Activated CD4-positive, CD25-positive, alpha-beta regulatory T cell treated with anti-CD3 and anti-CD28 coated beads, Interleukin-2, amount 50 U/mL, for 16 hours (primary cell): ENCODE measurements around the gene FZD2.
"Not testable (repeated sequence)": the region's sequence is repeated elsewhere in the genome, so short reads cannot be mapped to it uniquely, and the experiment has no call there.

ENCODE experiments used
- DNase-seq: peaks from one replicate; pipeline ENCODE4 v3.0.0-alpha.2; 2020; ENCODE audit warnings: low read depth, low spot score

The FZD2 gene

GRCh38 chr17:44575403-44575802, 18.1 kb downstream of the FZD2 start:
- no peak for DNase-seq

- DNase-seq, result no peak
Observed at GRCh38 chr17:44578947-44579346, 21.7 kb downstream of the FZD2 start.

- DNase-seq, result no peak
Observed at GRCh38 chr17:44581868-44582267, 24.6 kb downstream of the FZD2 start.

- no peak for DNase-seq
Observed at GRCh38 chr17:44584443-44584842, 27.2 kb downstream of the FZD2 start.

GRCh38 chr17:44585315-44585714, 28.0 kb downstream of the FZD2 start:
- no peak for DNase-seq

GRCh38 chr17:44587339-44587738, 30.1 kb downstream of the FZD2 start:
- DNase-seq, result no peak

GRCh38 chr17:44589316-44590071, 32.2 kb downstream of the FZD2 start:
- no peak for DNase-seq

GRCh38 chr17:44590072-44590462, 32.8 kb downstream of the FZD2 start:
- DNase-seq, result not testable (repeated sequence)

- DNase-seq, result not testable (repeated sequence)
Observed at GRCh38 chr17:44590762-44591161, 33.5 kb downstream of the FZD2 start.

GRCh38 chr17:44591206-44591605, 33.9 kb downstream of the FZD2 start:
- no peak for DNase-seq

GRCh38 chr17:44593156-44593555, 35.9 kb downstream of the FZD2 start:
- DNase-seq, result no peak

GRCh38 chr17:44595216-44595775, 38.0 kb downstream of the FZD2 start:
- no peak for DNase-seq

- DNase-seq, result no peak
Observed at GRCh38 chr17:44598329-44598728, 41.0 kb downstream of the FZD2 start.

GRCh38 chr17:44598932-44599297, 41.6 kb downstream of the FZD2 start:
- DNase-seq, result no peak

GRCh38 chr17:44599298-44600175, 42.3 kb downstream of the FZD2 start:
- DNase-seq, result no peak

- no peak for DNase-seq
Observed at GRCh38 chr17:44601539-44601938, 44.3 kb downstream of the FZD2 start.

GRCh38 chr17:44601973-44602372, 44.7 kb downstream of the FZD2 start:
- no peak for DNase-seq

- DNase-seq, result no peak
Observed at GRCh38 chr17:44602390-44602789, 45.1 kb downstream of the FZD2 start.

GRCh38 chr17:44602970-44603369, 45.7 kb downstream of the FZD2 start:
- no peak for DNase-seq

GRCh38 chr17:44604116-44604761, 47.0 kb downstream of the FZD2 start:
- no peak for DNase-seq

- DNase-seq, result no peak
Observed at GRCh38 chr17:44604768-44605485, 47.6 kb downstream of the FZD2 start.
